Body of pancreas (tissue), 4 donors: Measurements from ENCODE around the gene PEA15. TPM values are rescaled to one million over a fixed set of nuclear protein-coding genes. Genes with fewer than 3 reads are reported as not detected.
A peak's percentile ranks its signal among the peaks of the same experiment; 100 is the strongest.

Source experiments
- ATAC-seq: fragments of 150-250 bp; one replicate; pipeline ENCODE4 v1.9.1; 2016
- DNase-seq, 4 donors: peaks; one replicate each; pipeline ENCODE4 v3.0.0-alpha.2; 2019
- H3K27ac ChIP-seq, 4 donors: fragments of 200-600 bp; sonication (generic); 1 replicate in 3 of 4; 2 replicates in 1 of 4; pipeline versions ENCODE4 v1.5.1 to v1.6.1; 2016 to 2019; ENCODE audit warnings: mild to moderate bottlenecking in 1 of 4, mixed read lengths in 1 of 4, moderate library complexity in 1 of 4
- H3K27me3 ChIP-seq, 2 donors: fragments of 200-600 bp; sonication (generic); one replicate each; pipeline ENCODE4 v1.6.0; 2016; ENCODE audit warnings: mild to moderate bottlenecking in 1 of 2
- H3K36me3 ChIP-seq, 2 donors: fragments of 200-600 bp; sonication (generic); replicated peaks in 1 of 2; 2 replicates each; pipeline ENCODE4 v1.5.1; 2016; ENCODE audit warnings: low read depth in 2 of 2; ENCODE audit not compliant: insufficient read depth in 1 of 2
- H3K4me1 ChIP-seq: fragments of 200-600 bp; sonication (generic); one replicate; pipeline ENCODE4 v1.6.0; 2016
- H3K4me3 ChIP-seq, 2 donors: fragments of 200-600 bp; sonication (generic); 1 replicate in 1 of 2; 2 replicates in 1 of 2; pipeline ENCODE4 v1.5.1; 2016 to 2019
- H3K9me3 ChIP-seq, 3 donors: fragments of 200-600 bp; sonication (generic); 1 replicate in 2 of 3; 2 replicates in 1 of 3; pipeline ENCODE4 v1.5.1; 2016
- POLR2A ChIP-seq, 3 donors: fragments of 450-650 bp; IDR thresholded peaks; one replicate each; pipeline ENCODE4 v1.6.1; 2016; ENCODE audit warnings: antibody characterized with exemption in 3 of 3, mild to moderate bottlenecking in 2 of 3
- WGBS, 2 donors: methylation state at CpG; one replicate each; pipeline ENCODE4 v1.1.5; 2017; 5-methylcytosine and 5-hydroxymethylcytosine counted together
- intact Hi-C: fragments of 100-400 bp; cut with DNase I; formaldehyde crosslinking; loops from one replicate; pipeline ENCODE4 v1.15.1; 2023
- total RNA-seq, 2 donors: library from RNA; depleted of rRNA; stranded (reverse); fragments of >200 nt; gene quantifications; one replicate each; pipeline ENCODE4 v1.1.0, GENCODE V29; 2016
- TF ChIP-seq, protein P1 (sequence below), 7 experiments: fragments of 450-650 bp in 4 of 7; fragments of 200-600 bp in 3 of 7; sonication (generic) in 3 of 7; IDR thresholded peaks; one replicate each; pipeline ENCODE4 v1.5.1; 2016 to 2019; ENCODE audit warnings: antibody characterized with exemption in 7 of 7

Gene PEA15
- total RNA-seq, 2 donors from 2014 or later: 21.4 to 23.9 TPM

DNA sequence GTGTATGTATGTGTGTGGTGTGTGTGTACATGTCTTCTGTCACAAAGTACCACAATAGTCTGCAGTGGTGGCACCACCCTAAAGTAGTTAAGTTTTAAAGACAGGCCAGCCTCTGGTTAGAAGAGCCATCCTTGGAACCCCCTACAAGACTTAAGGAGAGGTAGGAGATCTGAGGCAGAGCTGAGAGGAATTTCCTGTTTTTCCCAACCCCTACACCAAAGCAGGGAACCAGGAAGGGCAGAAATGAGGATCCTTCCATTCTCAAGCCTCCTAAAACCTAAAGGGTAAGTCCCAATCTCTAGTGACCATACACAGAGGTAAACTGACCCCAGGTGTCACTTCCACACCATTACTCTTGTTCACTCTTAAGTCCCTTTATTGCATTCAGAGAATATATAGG, 11.1 kb downstream of the PEA15 start:
- H3K4me3 ChIP-seq: no peak overlapping the region
- no peaks in the 10 kb centered on the region for H3K9me3 ChIP-seq
- peaks cover 6 to 52% of the 10 kb centered on the region in 2 donors for H3K36me3 ChIP-seq
- no peaks in the 10 kb centered on the region for H3K27me3 ChIP-seq
- ATAC-seq (no peak), DNase-seq (no peak)
- peaks cover 10% of the 10 kb centered on the region for H3K4me1 ChIP-seq
- intact Hi-C loops: no loop called here
- no peak overlapping the region for H3K27ac ChIP-seq
- TF ChIP-seq, protein P1, sequence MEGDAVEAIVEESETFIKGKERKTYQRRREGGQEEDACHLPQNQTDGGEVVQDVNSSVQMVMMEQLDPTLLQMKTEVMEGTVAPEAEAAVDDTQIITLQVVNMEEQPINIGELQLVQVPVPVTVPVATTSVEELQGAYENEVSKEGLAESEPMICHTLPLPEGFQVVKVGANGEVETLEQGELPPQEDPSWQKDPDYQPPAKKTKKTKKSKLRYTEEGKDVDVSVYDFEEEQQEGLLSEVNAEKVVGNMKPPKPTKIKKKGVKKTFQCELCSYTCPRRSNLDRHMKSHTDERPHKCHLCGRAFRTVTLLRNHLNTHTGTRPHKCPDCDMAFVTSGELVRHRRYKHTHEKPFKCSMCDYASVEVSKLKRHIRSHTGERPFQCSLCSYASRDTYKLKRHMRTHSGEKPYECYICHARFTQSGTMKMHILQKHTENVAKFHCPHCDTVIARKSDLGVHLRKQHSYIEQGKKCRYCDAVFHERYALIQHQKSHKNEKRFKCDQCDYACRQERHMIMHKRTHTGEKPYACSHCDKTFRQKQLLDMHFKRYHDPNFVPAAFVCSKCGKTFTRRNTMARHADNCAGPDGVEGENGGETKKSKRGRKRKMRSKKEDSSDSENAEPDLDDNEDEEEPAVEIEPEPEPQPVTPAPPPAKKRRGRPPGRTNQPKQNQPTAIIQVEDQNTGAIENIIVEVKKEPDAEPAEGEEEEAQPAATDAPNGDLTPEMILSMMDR (IDR thresholded peaks at IDR 0.05): no peak
- no peak for TF ChIP-seq POLR2A (IDR thresholded peaks at IDR 0.05)

DNA sequence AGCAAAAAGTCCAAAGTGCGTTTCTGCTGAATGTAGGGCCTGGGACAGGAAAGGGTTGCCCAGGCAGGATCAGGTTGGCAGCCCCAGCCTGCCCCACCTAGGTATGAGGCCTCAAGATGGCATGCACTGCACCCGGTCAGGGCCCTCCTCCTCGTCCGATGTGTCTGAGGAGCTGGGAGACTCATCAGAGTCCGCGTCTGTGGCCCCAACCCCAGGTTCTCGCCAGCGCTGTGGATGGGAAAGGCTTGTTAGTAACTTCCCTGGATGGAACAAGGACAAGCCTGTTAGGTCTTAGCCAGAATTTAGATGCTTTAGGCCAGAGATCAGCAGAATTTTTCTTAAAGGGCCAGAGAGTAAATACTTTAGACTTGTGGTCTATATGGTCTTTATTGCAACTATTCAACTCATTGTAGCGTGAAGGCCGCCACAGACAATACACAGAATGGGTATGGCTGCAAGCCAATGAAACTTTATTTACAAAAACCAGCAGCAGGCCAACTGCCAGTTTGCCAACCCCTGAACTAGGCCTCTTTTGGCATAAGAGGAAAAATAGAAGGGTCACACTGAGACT, 12.4 kb downstream of the PEA15 start:
- peaks cover 0 to 54% of the 10 kb centered on the region in 2 donors for H3K36me3 ChIP-seq
- H3K4me3 ChIP-seq: no peak overlapping the region
- ATAC-seq (no peak), DNase-seq (peak in 2 of 4 donors; percentile 35 to 40)
- no peak overlapping the region for H3K27ac ChIP-seq
- WGBS, 2 donors: 63 to 72% methylated on average over 10 of the region's 10 CpGs
- no peak for TF ChIP-seq POLR2A (IDR thresholded peaks at IDR 0.05)
- TF ChIP-seq, protein P1 (IDR thresholded peaks at IDR 0.05): no peak
- no peaks in the 10 kb centered on the region for H3K27me3 ChIP-seq
- no peaks in the 10 kb centered on the region for H3K9me3 ChIP-seq
- intact Hi-C loops: no loop called here
- H3K4me1 ChIP-seq: peaks cover 10% of the 10 kb centered on the region

DNA sequence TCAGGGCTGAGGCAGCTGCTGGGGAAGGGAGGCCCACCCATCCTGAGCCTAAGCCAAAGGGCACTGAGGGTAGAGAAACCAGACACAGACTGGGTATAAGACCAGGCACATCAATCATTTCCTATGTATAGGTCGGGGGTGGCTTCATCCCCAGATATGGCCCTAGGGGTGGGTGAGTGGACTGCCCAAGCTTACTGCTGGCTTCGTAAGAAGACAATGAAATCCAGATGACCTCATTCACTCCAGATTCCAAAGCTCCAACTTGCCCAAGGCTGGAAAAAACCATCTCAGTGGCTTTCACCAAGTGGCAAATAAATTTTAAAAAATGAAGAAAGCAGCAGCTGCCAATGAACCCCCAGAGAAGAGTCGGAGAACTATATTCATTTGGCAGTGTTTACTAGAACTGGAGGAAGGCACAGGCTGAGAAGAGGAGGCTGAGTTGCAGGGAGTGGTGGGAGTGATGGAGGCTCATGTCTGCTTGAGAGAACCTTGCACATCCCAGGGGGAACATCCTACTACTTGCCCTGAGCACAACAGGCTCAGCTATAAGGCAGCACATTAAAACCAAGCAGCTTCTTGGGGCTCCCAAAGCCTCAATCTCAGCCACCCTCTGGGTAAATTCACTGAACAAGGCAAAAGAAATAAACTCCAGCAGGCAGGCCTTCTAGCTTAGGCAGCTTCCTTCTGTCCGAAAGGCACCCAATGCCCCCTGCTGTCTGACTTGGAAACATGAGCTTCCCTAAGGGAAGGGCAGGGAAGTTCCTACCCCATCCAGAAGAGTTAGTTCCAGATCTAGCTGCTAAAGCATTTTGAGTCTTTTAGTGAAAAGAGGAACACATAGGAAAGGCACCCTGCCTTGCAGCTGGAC, 14.1 kb downstream of the PEA15 start:
- DNase-seq (peak in 3 of 4 donors; percentile 39 to 50 (median 40)), ATAC-seq (peak; percentile 51)
- Histone ChIP-seq H3K4me3 (no peak overlapping the region), H3K27ac (peak overlapping the region in 1 of 4 donors; percentile 4), H3K4me1 (peaks cover 10% of the 10 kb centered on the region), H3K36me3 (peaks cover 2 to 53% of the 10 kb centered on the region in 2 donors), H3K27me3 (no peaks in the 10 kb centered on the region), H3K9me3 (no peaks in the 10 kb centered on the region)
- 59 to 81% methylated on average over 3 to 4 of the region's 4 CpGs for WGBS, 2 donors
- intact Hi-C loops: no loop called here
- TF ChIP-seq, protein P1 (IDR thresholded peaks at IDR 0.05): peak in 5 of 7 experiments; percentile 18 to 47 (median 42)
- TF ChIP-seq POLR2A (IDR thresholded peaks at IDR 0.05): no peak

DNA sequence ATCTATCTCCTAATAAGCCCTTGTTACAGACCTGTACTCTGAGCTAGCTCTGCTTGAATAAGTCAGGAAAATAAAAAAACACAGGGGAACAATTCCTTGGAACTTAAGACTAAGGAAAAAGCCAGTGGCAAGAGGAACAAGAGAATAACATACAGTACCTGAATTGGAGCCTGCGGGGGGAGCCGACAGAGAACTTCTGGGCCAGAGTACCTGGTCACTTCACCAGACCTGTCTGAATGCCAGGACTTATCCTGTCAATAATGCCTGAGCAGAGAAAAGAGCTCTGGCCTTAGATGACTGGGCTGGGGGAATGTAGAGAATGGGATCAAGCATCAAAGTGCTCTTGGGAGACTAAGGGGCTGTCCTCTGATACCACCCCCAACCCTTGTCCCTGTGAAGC, 15.1 kb downstream of the PEA15 start:
- intact Hi-C loops: no loop called here
- Histone ChIP-seq H3K36me3 (peaks cover 3 to 60% of the 10 kb centered on the region in 2 donors), H3K27me3 (no peaks in the 10 kb centered on the region), H3K4me1 (peaks cover 10% of the 10 kb centered on the region), H3K9me3 (no peaks in the 10 kb centered on the region), H3K27ac (no peak overlapping the region), H3K4me3 (no peak overlapping the region)
- 78 to 87% methylated on average over 2 of the region's 2 CpGs for WGBS, 2 donors
- ATAC-seq: no peak
- no peak for DNase-seq
- TF ChIP-seq, protein P1 (IDR thresholded peaks at IDR 0.05): no peak
- no peak for TF ChIP-seq POLR2A (IDR thresholded peaks at IDR 0.05)
